ENCODE data around the gene ARHGAP8. TPM values are rescaled to one million over a fixed set of nuclear protein-coding genes. Genes with fewer than 3 reads are reported as not detected.
"Not testable (repeated sequence)": the region's sequence is repeated elsewhere in the genome, so short reads cannot be mapped to it uniquely, and the experiment has no call there.

Gene ARHGAP8
- total RNA-seq, 3 donors from 2014 or later (not counting 1 experiment from before 2014, with no cell fraction given): 23.6 to 32.6 (median 26.5) TPM

- H3K4me3 ChIP-seq (ENCODE audit: low read length): no peak overlapping the region
- TF ChIP-seq CTCF (IDR thresholded peaks at IDR 0.05): no peak
Observed at GRCh38 chr22:44738347-44738715, 14.0 kb upstream of the ARHGAP8 start.

GRCh38 chr22:44739024-44739423 lies 13.4 kb upstream of the ARHGAP8 start:
- no peak for TF ChIP-seq CTCF (IDR thresholded peaks at IDR 0.05)
- peaks cover 12% of the 10 kb centered on the region for H3K4me1 ChIP-seq (ENCODE audit: control insufficient read depth, insufficient read depth, low read length)
- no peaks in the 10 kb centered on the region for H3K27me3 Mint-ChIP-seq (ENCODE audit: low read depth in 2 of 2)
- H3K27ac ChIP-seq (ENCODE audit: low read length): no peak overlapping the region
- H3K27me3 ChIP-seq (ENCODE audit: control insufficient read depth, insufficient read depth, low read length): no peaks in the 10 kb centered on the region
- H3K4me3 Mint-ChIP-seq: no peak overlapping the region
- H3K27ac Mint-ChIP-seq: no peak overlapping the region
- DNase-seq: no peak
- 90% methylated on average over 5 of the region's 5 CpGs for WGBS (ENCODE audit: insufficient coverage)
- H3K36me3 Mint-ChIP-seq: no peaks in the 10 kb centered on the region
- H3K9me3 ChIP-seq (ENCODE audit: control insufficient read depth, insufficient read depth, low read length): no peaks in the 10 kb centered on the region
- ATAC-seq: no peak
- peaks cover 4% of the 10 kb centered on the region for H3K36me3 ChIP-seq (ENCODE audit: control insufficient read depth, insufficient read depth, low read length)
- no peaks in the 10 kb centered on the region for H3K9me3 Mint-ChIP-seq
- H3K4me3 ChIP-seq (ENCODE audit: low read length): no peak overlapping the region
- intact Hi-C loops (cut with micrococcal nuclease): no loop called here
- peaks cover 5 to 6% of the 10 kb centered on the region in 2 donors for H3K4me1 Mint-ChIP-seq

More at GRCh38 chr22:44738347-44738715, 14.0 kb upstream of the ARHGAP8 start:
- H3K4me1 Mint-ChIP-seq: peaks cover 5 to 6% of the 10 kb centered on the region in 2 donors
- no peak for DNase-seq
- no peaks in the 10 kb centered on the region for H3K9me3 Mint-ChIP-seq
- Histone ChIP-seq H3K36me3 (ENCODE audit: control insufficient read depth, insufficient read depth, low read length) (peaks cover 4% of the 10 kb centered on the region), H3K27ac (ENCODE audit: low read length) (no peak overlapping the region), H3K27me3 (ENCODE audit: control insufficient read depth, insufficient read depth, low read length) (no peaks in the 10 kb centered on the region), H3K9me3 (ENCODE audit: control insufficient read depth, insufficient read depth, low read length) (no peaks in the 10 kb centered on the region), H3K4me1 (ENCODE audit: control insufficient read depth, insufficient read depth, low read length) (peaks cover 12% of the 10 kb centered on the region)
- no peak overlapping the region for H3K27ac Mint-ChIP-seq
- H3K27me3 Mint-ChIP-seq (ENCODE audit: low read depth in 2 of 2): no peaks in the 10 kb centered on the region
- no peak for ATAC-seq
- H3K4me3 Mint-ChIP-seq: no peak overlapping the region
- intact Hi-C loops (cut with micrococcal nuclease): no loop called here
- 69% methylated on average over 14 of the region's 14 CpGs for WGBS (ENCODE audit: insufficient coverage)
- H3K36me3 Mint-ChIP-seq: no peaks in the 10 kb centered on the region

- not testable (repeated sequence) for ATAC-seq, H3K4me1 Mint-ChIP-seq, H3K4me3 Mint-ChIP-seq
Observed at GRCh38 chr22:44739666-44740065, 12.7 kb upstream of the ARHGAP8 start.

GRCh38 chr22:44740307-44740706 lies 12.1 kb upstream of the ARHGAP8 start:
- intact Hi-C loops (cut with micrococcal nuclease): no loop called here
- no peak for TF ChIP-seq CTCF (IDR thresholded peaks at IDR 0.05)
- Histone ChIP-seq H3K36me3 (ENCODE audit: control insufficient read depth, insufficient read depth, low read length) (peaks cover 4% of the 10 kb centered on the region), H3K9me3 (ENCODE audit: control insufficient read depth, insufficient read depth, low read length) (no peaks in the 10 kb centered on the region), H3K4me3 (ENCODE audit: low read length) (no peak overlapping the region), H3K4me1 (ENCODE audit: control insufficient read depth, insufficient read depth, low read length) (peaks cover 11% of the 10 kb centered on the region), H3K27me3 (ENCODE audit: control insufficient read depth, insufficient read depth, low read length) (no peaks in the 10 kb centered on the region), H3K27ac (ENCODE audit: low read length) (no peak overlapping the region)
- no peaks in the 10 kb centered on the region for H3K36me3 Mint-ChIP-seq
- H3K27me3 Mint-ChIP-seq (ENCODE audit: low read depth in 2 of 2): no peaks in the 10 kb centered on the region
- no peaks in the 10 kb centered on the region for H3K9me3 Mint-ChIP-seq
- ATAC-seq (no peak), DNase-seq (no peak)
- peaks cover 5 to 6% of the 10 kb centered on the region in 2 donors for H3K4me1 Mint-ChIP-seq
- no peak overlapping the region for H3K27ac Mint-ChIP-seq
- 78% methylated on average over 17 of the region's 17 CpGs for WGBS (ENCODE audit: insufficient coverage)
- H3K4me3 Mint-ChIP-seq: no peak overlapping the region

More at GRCh38 chr22:44739666-44740065, 12.7 kb upstream of the ARHGAP8 start:
- WGBS (ENCODE audit: insufficient coverage): 75% methylated on average over 8 of the region's 10 CpGs
- H3K36me3 ChIP-seq (ENCODE audit: control insufficient read depth, insufficient read depth, low read length); H3K27me3 Mint-ChIP-seq (ENCODE audit: low read depth in 2 of 2); intact Hi-C loops (cut with micrococcal nuclease); DNase-seq; H3K27ac ChIP-seq (ENCODE audit: low read length); H3K36me3 Mint-ChIP-seq; H3K9me3 Mint-ChIP-seq; H3K9me3 ChIP-seq (ENCODE audit: control insufficient read depth, insufficient read depth, low read length); H3K27ac Mint-ChIP-seq; H3K27me3 ChIP-seq (ENCODE audit: control insufficient read depth, insufficient read depth, low read length); H3K4me3 ChIP-seq (ENCODE audit: low read length): not testable (repeated sequence)
- peaks cover 12% of the 10 kb centered on the region for H3K4me1 ChIP-seq (ENCODE audit: control insufficient read depth, insufficient read depth, low read length)

All from natural killer cell (primary cell).